GM18951 (cell line): Measurements from ENCODE around the gene COX8C.

Experiments
- POLR2A ChIP-seq: IDR thresholded peaks from 4 replicates; pipeline ENCODE4 v1.6.1; 2011; ENCODE audit warnings: mild to moderate bottlenecking; ENCODE audit not compliant: insufficient read length, insufficient read depth; ENCODE audit errors: extremely low read depth
- in situ Hi-C: fragments of 300-500 bp; cut with MboI; formaldehyde crosslinking; loops from one replicate; pipeline ENCODE4 v1.12.0; 2022; ENCODE audit warnings: low sequenced_read_pairs, mixed read lengths, inconsistent platforms; ENCODE audit not compliant: unreplicated experiment

The COX8C gene, protein sequence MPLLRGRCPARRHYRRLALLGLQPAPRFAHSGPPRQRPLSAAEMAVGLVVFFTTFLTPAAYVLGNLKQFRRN

GRCh38 chr14:93346926-93347721 lies at the start of gene COX8C:
Gene COX8C (plus strand): TSS chr14:93347182. CDS start chr14:93347269, 87 bp downstream.
- no peak for TF ChIP-seq POLR2A
- in situ Hi-C loops: no loop called here

- no peak for TF ChIP-seq POLR2A
- in situ Hi-C loops: no loop called here
Observed at GRCh38 chr14:93299416-93299815, 47.6 kb upstream of the COX8C start.

DNA sequence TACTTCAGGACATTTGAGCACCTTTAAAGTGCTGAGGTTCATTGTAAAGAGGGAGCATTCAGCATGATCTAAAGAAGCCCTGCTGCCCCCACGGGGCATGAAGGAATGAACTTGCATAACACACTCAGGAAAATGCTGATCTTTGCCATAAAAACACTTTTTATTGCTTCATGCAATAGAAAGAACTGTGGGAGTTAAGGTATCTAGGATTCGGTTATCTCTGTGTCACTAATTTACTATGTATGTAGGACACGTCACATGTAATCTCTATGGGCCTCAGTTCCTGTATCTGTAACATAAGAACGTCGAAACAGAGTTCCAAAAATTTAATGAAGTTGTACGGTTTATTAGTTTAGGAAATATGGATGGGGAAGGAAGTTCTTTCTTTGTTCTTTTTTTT lies 47.1 kb upstream of the COX8C start:
- in situ Hi-C loops: no loop called here
- no peak for TF ChIP-seq POLR2A

DNA sequence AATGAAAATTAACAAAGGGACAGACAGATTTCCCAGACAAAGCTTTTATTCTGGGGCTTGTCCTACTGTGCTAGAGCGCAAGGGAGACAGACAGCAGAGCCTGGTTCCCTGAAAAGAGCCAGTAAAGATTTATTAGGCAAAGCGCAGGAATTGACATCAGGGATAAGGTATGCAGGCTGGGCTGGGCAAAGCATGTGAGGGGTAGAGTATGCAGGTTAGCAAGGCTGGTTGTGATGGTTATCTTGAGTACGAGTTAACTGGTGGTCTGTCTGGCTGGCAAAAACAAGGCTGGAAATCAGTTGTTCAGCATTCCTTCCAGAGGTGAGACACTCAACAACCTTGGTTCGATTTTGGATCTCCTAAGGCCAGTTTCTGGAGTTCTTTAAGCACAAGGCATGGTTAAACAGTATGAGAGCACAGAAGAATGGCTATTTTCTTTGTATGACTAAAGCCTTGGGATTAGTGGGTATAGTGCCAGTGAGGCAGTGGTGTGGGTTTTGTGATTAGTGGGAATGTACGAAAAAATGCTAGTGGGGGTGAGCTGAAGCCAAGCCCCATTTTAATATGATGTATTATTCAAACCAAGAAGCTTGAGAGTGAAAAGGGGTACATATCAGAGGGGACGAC lies 45.0 kb upstream of the COX8C start:
- TF ChIP-seq POLR2A: no peak
- in situ Hi-C loops: no loop called here

- in situ Hi-C loops: no loop called here
- no peak for TF ChIP-seq POLR2A
Observed at GRCh38 chr14:93302688-93303581, 44.0 kb upstream of the COX8C start.

DNA sequence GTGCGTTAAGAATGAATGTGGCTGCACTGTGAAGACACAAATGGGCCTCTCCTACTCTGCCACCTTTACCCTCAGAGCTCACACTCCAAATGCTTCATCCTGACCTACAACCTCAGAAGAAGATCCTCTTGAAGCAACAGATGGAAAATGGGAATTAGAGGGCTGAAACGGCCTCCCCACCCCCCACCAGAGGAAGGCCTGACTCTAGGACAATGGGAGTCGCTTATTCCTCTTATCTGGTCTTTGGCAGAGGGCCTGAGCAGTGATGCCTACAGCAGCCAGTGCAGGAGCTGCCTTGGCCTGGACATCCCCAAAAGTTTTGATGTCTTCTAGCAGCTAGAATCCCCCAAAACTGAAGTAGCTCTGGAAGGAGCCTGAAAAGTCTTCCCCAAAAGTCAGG lies 43.3 kb upstream of the COX8C start:
- TF ChIP-seq POLR2A: no peak
- in situ Hi-C loops: no loop called here

DNA sequence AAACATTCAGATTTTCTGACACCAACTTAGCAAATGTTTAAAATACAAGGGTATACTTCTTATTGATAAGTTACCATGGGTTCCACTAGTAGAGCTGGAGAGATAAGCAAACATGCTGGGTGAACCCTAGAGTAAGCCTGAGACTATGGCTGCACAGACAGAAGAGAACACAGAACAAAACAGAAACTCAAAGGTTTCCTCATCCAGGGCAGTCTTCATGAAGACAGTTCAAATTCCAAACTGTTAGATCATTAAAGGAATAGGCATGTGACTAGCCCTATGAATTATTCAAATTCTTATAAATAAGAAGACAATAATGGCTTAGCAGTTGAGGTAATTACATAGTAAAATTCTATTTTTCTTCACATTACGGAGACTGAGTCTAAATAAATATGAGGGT lies 42.2 kb upstream of the COX8C start:
- TF ChIP-seq POLR2A: no peak
- in situ Hi-C loops: no loop called here

DNA sequence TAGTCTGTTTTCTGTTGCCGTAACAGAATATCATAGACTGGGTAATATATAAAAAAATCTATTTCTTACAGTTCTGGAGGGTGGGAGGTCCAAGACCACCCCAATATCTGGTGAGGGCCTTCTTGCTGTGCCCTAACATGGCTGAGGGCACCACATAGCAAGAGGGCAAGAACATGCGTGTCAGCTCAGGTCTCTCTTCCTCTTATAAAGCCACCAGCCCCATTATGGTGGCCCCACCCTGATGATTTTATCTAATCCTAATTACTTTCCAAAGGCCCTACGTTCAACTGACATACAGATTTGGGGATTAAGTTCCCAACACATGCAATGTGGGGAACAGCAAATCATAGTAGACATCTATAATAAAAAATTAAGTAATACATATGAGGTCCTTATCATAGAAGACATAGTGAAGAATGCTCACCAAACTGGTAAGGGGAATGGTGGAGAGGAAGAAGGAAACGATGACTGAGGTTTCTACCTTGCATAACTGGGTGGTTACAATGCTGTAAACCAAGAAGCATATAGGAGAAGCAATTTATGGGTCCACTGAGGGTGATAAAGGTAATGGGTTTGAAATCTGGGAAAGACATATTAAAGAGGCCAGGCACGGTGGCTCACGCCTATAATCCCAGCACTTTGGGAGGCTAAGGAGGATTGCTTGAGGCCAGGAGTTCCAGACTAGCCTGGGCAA lies 41.1 kb upstream of the COX8C start:
- no peak for TF ChIP-seq POLR2A
- in situ Hi-C loops: no loop called here

GRCh38 chr14:93306812-93307211 lies 40.2 kb upstream of the COX8C start:
- no peak for TF ChIP-seq POLR2A
- in situ Hi-C loops: no loop called here

DNA sequence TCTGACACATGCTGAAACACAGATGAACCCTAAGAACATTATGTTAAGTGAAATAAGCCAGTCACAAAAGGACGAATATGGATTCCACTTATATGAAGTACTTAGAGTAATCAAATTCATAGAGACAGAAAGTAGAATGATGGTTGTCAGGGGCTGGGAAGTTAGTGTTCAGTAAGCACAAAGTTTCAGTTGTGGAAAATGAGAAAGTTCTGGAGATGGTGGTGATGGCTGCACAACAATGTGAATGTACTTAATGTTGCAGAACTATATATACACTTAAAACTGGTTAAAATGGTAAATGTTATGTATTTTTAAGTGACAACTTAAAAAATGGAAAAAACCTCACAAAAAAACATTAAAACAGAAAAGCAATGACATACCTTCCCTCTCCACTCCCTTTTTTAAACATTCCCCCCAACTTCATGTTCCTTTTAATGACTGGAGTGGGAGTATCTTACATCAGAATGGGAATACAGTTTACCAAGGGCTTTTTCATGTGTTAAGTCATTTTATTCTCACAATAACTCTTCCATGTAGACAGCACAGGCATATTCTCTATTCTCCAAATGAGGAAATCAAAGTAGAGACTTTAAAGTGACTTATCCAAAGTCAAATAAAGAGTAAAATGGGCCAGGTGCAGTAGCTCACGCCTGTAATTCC lies 38.2 kb upstream of the COX8C start:
- TF ChIP-seq POLR2A: no peak
- in situ Hi-C loops: no loop called here

- no peak for TF ChIP-seq POLR2A
- in situ Hi-C loops: no loop called here
Observed at GRCh38 chr14:93309427-93309966, 37.5 kb upstream of the COX8C start.

DNA sequence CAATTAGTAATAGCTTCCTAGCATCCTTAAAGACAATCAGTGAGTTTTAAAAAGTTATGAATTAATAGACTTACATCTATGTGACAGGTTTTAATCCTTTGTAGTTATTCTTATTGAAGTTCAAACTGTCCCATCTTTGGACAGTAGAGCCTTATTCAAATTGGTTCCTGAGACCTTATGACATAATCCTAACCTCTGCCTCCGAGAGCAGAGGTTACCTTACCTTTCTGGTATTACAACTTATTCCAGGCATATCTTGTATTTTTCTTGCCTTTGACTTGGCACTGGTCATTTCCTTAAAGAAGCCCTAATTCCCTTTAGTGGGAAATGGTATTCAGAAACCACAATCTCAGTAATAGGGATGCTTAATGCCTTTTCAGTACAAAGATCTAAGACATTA lies 35.9 kb upstream of the COX8C start:
- TF ChIP-seq POLR2A: no peak

More for the DNA sequence above, 35.9 kb upstream of the COX8C start:
- in situ Hi-C loops: no loop called here
